ENCODE results near the gene PRPF38A. TPM values are rescaled to one million over a fixed set of nuclear protein-coding genes. Genes with fewer than 3 reads are reported as not detected.
A peak's percentile ranks its signal among the peaks of the same experiment; 100 is the strongest.

PRPF38A gene
- total RNA-seq, 1 experiment from 2014 or later: 15.2 TPM

- CTCF ChIA-PET: no interaction called here
- peak overlapping the region; percentile 95 for H3K9ac ChIP-seq (ENCODE audit: low read length)
- 0 out of 2 replicates have a peak overlapping the region, but pooled peaks have one; percentile 87 for H2AFZ ChIP-seq (ENCODE audit: low read length)
- no peaks in the 10 kb centered on the region for H3F3A ChIP-seq (ENCODE audit: low read length, unreplicated experiment)
- intact Hi-C loops (cut with micrococcal nuclease): loop anchor here (10.0 kb wide), 1 partner anchor 278 kb away; no protein-coding TSS in a partner anchor
- H3K9me3 ChIP-seq (ENCODE audit: low read length): no peaks in the 10 kb centered on the region
- peaks cover 31% of the 10 kb centered on the region for H3K36me3 ChIP-seq (ENCODE audit: low read depth, low read length)
- H3K9me2 ChIP-seq (replicated peaks; ENCODE audit: low read length): no peaks in the 10 kb centered on the region
- no peak overlapping the region for H3K27ac ChIP-seq (ENCODE audit: low read length)
- H3K4me1 ChIP-seq (ENCODE audit: insufficient read depth, low read length): peaks cover 35% of the 10 kb centered on the region
- BruUV-seq (replicated peaks): no TSS peak
- H4K20me1 ChIP-seq (ENCODE audit: low read length): no peaks in the 10 kb centered on the region
- POLR2A ChIA-PET (ENCODE audit: unreplicated experiment): no interaction called here
- H3K4me3 ChIP-seq (ENCODE audit: low read length): peak overlapping the region; percentile 85
- H3K27me3 ChIP-seq (ENCODE audit: low read length): no peaks in the 10 kb centered on the region
- peaks cover 66% of the 10 kb centered on the region for H3K79me2 ChIP-seq (ENCODE audit: low read length)
- DNase-seq (no peak), ATAC-seq (no peak)
- H3K4me2 ChIP-seq (ENCODE audit: low read length): peak overlapping the region; percentile 88
- TF ChIP-seq EZH2phosphoT487 (IDR thresholded peaks at IDR 0.05; ENCODE audit: borderline replicate concordance, low read length) (no peak), EZH2 (IDR thresholded peaks at IDR 0.05; ENCODE audit: low read length, unreplicated experiment) (no peak), CTCF (conservative IDR thresholded peaks at IDR 0.05; ENCODE audit: low read depth, low read length) (no peak)
These were observed 1.6 kb upstream of the PRPF38A start for GRCh38 chr1:52402860-52403240.

- peak; percentile 82 for DNase-seq
- Histone ChIP-seq H3K27ac (ENCODE audit: low read length) (peak overlapping the region; percentile 76), H3K9ac (ENCODE audit: low read length) (peak overlapping the region; percentile 95), H3K4me1 (ENCODE audit: insufficient read depth, low read length) (peaks cover 35% of the 10 kb centered on the region), H3K9me3 (ENCODE audit: low read length) (no peaks in the 10 kb centered on the region), H3K9me2 (replicated peaks; ENCODE audit: low read length) (no peaks in the 10 kb centered on the region), H3K27me3 (ENCODE audit: low read length) (no peaks in the 10 kb centered on the region), H3F3A (ENCODE audit: low read length, unreplicated experiment) (no peaks in the 10 kb centered on the region), H4K20me1 (ENCODE audit: low read length) (no peaks in the 10 kb centered on the region), H2AFZ (ENCODE audit: low read length) (peak overlapping the region; percentile 87), H3K36me3 (ENCODE audit: low read depth, low read length) (peaks cover 36% of the 10 kb centered on the region), H3K79me2 (ENCODE audit: low read length) (peaks cover 69% of the 10 kb centered on the region), H3K4me2 (ENCODE audit: low read length) (peak overlapping the region; percentile 88), H3K4me3 (ENCODE audit: low read length) (peak overlapping the region; percentile 85)
- POLR2A ChIA-PET (ENCODE audit: unreplicated experiment): interaction anchor here (0.8 kb wide), 1 partner anchor 10 kb away, joined by 3 read pairs; no protein-coding TSS in a partner anchor
- ATAC-seq: peak; percentile 66
- TSS peak; percentile 46 for BruUV-seq (replicated peaks)
- CTCF ChIA-PET: no interaction called here
- TF ChIP-seq EZH2phosphoT487 (IDR thresholded peaks at IDR 0.05; ENCODE audit: borderline replicate concordance, low read length) (no peak), EZH2 (IDR thresholded peaks at IDR 0.05; ENCODE audit: low read length, unreplicated experiment) (no peak), CTCF (conservative IDR thresholded peaks at IDR 0.05; ENCODE audit: low read depth, low read length) (no peak)
- intact Hi-C loops (cut with micrococcal nuclease): loop anchor here (1.0 to 10.0 kb wide), 3 partner anchors 37 to 283 kb away; partner anchors contain the start of gene CC2D1B
These were observed 761 bp upstream of the PRPF38A start for GRCh38 chr1:52403566-52404115.

DNA sequence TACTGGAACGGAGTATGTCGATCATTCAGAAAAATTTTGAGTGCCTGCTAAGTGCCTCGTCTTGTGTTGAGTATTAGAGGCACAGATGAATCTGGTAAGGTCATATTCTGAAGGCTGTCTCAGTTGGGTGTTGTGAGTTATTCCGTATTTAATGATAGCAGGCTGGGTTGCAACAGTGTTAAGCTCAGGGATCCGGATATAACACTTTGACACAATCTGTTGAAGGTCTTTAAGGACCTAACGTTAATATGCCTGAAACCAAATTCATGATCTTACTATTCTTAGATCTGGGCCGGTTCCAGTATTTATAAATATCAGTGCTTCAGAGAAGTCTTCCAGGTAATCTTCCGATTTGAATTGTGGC, 555 bp downstream of the PRPF38A start:
- BruUV-seq (replicated peaks): no TSS peak
- no peaks in the 10 kb centered on the region for H3K9me3 ChIP-seq (ENCODE audit: low read length)
- peaks cover 42% of the 10 kb centered on the region for H3K36me3 ChIP-seq (ENCODE audit: low read depth, low read length)
- H2AFZ ChIP-seq (ENCODE audit: low read length): peak overlapping the region; percentile 87
- CTCF ChIA-PET: no interaction called here
- H3K4me2 ChIP-seq (ENCODE audit: low read length): peak overlapping the region; percentile 88
- POLR2A ChIA-PET (ENCODE audit: unreplicated experiment): no interaction called here
- H3K4me1 ChIP-seq (ENCODE audit: insufficient read depth, low read length): peaks cover 35% of the 10 kb centered on the region
- ATAC-seq (no peak), DNase-seq (no peak)
- no peaks in the 10 kb centered on the region for H4K20me1 ChIP-seq (ENCODE audit: low read length)
- H3K9ac ChIP-seq (ENCODE audit: low read length): peak overlapping the region; percentile 95
- H3K27ac ChIP-seq (ENCODE audit: low read length): peak overlapping the region; percentile 76
- no peak for TF ChIP-seq CTCF (conservative IDR thresholded peaks at IDR 0.05; ENCODE audit: low read depth, low read length)
- TF ChIP-seq EZH2 (IDR thresholded peaks at IDR 0.05; ENCODE audit: low read length, unreplicated experiment): no peak
- TF ChIP-seq EZH2phosphoT487 (IDR thresholded peaks at IDR 0.05; ENCODE audit: borderline replicate concordance, low read length): no peak
- H3K27me3 ChIP-seq (ENCODE audit: low read length): no peaks in the 10 kb centered on the region
- no peaks in the 10 kb centered on the region for H3K9me2 ChIP-seq (replicated peaks; ENCODE audit: low read length)
- peaks cover 66% of the 10 kb centered on the region for H3K79me2 ChIP-seq (ENCODE audit: low read length)
- no peaks in the 10 kb centered on the region for H3F3A ChIP-seq (ENCODE audit: low read length, unreplicated experiment)
- intact Hi-C loops (cut with micrococcal nuclease): loop anchor here (1.0 to 10.0 kb wide), 3 partner anchors 39 to 282 kb away; partner anchors contain the start of gene CC2D1B
- H3K4me3 ChIP-seq (ENCODE audit: low read length): peak overlapping the region; percentile 85
